Immature natural killer cell (primary cell): ENCODE results near the gene MEIS2. TPM values are rescaled to one million over a fixed set of nuclear protein-coding genes. Genes with fewer than 3 reads are reported as not detected.

Experiments
- DNase-seq, 3 donors: peaks; one replicate each; pipeline ENCODE4 v3.0.0; 2022; ENCODE audit warnings: mixed read lengths in 1 of 3
- H3K27ac Mint-ChIP-seq, 6 donors: one replicate each; pipeline ENCODE4 v1.8.0; 2020; ENCODE audit warnings: mixed read lengths in 6 of 6, mild to moderate bottlenecking in 5 of 6, inconsistent platforms in 4 of 6, moderate library complexity in 3 of 6
- H3K27me3 Mint-ChIP-seq, 3 donors: one replicate each; pipeline ENCODE4 v1.8.0; 2020 to 2021; ENCODE audit warnings: low read depth in 3 of 3, mild to moderate bottlenecking in 3 of 3, mixed read lengths in 3 of 3, moderate library complexity in 3 of 3, inconsistent platforms in 1 of 3
- H3K36me3 Mint-ChIP-seq, 3 donors: one replicate each; pipeline ENCODE4 v1.8.0; 2020; ENCODE audit warnings: mixed read lengths in 3 of 3, inconsistent platforms in 2 of 3, mild to moderate bottlenecking in 2 of 3
- H3K4me1 Mint-ChIP-seq, 2 donors: one replicate each; pipeline ENCODE4 v1.8.0; 2020; ENCODE audit warnings: inconsistent platforms in 2 of 2, mild to moderate bottlenecking in 2 of 2, mixed read lengths in 2 of 2, moderate library complexity in 1 of 2
- H3K4me3 Mint-ChIP-seq, 5 donors: one replicate each; pipeline ENCODE4 v1.8.0; 2020; ENCODE audit warnings: mild to moderate bottlenecking in 5 of 5, mixed read lengths in 5 of 5, inconsistent platforms in 3 of 5, moderate library complexity in 3 of 5
- H3K9me3 Mint-ChIP-seq, 6 donors: one replicate each; pipeline ENCODE4 v1.8.0; 2020; ENCODE audit warnings: mild to moderate bottlenecking in 6 of 6, mixed read lengths in 6 of 6, inconsistent platforms in 4 of 6, moderate library complexity in 3 of 6
- polyA plus RNA-seq, 3 donors: library from polyadenylated mRNA; unstranded; fragments of 300-500 nt; fragmentation: Illumina TruSeq; gene quantifications; one replicate each; pipeline ENCODE4 v1.2.3, GENCODE V29; 2021

Gene MEIS2
- polyA plus RNA-seq, 3 donors from 2014 or later, result not detected

DNA sequence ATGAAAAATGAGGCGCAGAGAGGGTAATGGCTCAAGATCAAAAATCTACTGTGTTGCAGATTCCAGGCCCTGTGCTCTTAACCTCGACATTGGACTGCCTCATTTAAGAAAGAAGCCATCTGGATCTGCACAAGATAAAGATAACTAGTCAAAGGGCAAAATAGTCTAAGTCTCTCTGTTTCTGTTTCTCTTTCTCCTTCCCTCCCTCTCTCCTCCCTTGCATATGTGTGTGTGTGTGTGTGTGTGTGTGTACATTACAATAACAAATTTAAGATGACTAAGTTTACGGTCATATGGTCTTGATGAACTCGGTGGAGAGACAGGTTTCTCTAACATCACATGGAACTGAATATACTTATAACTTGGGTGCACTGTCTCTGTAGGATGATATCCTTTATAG is 69.2 kb downstream of the MEIS2 start:
- Mint-ChIP-seq H3K4me1 (no peaks in the 10 kb centered on the region), H3K9me3 (peaks cover 0 to 12% (median 4%) of the 10 kb centered on the region in 6 donors), H3K36me3 (no peaks in the 10 kb centered on the region), H3K4me3 (no peak overlapping the region), H3K27me3 (peaks cover 0 to 2% (median 0%) of the 10 kb centered on the region in 3 donors), H3K27ac (no peak overlapping the region)
- DNase-seq, result no peak

GRCh38 chr15:37028625-37029296 is 71.6 kb downstream of the MEIS2 start:
- H3K9me3 Mint-ChIP-seq, result peaks cover 0 to 15% (median 5%) of the 10 kb centered on the region in 6 donors
- DNase-seq, result no peak
- no peak overlapping the region for H3K4me3 Mint-ChIP-seq
- H3K27me3 Mint-ChIP-seq, result peaks cover 0 to 2% (median 0%) of the 10 kb centered on the region in 3 donors
- H3K27ac Mint-ChIP-seq, result no peak overlapping the region
- H3K4me1 Mint-ChIP-seq, result no peaks in the 10 kb centered on the region
- H3K36me3 Mint-ChIP-seq, result no peaks in the 10 kb centered on the region

GRCh38 chr15:37020852-37021251 is 79.5 kb downstream of the MEIS2 start:
- no peak overlapping the region for H3K27ac Mint-ChIP-seq

DNA sequence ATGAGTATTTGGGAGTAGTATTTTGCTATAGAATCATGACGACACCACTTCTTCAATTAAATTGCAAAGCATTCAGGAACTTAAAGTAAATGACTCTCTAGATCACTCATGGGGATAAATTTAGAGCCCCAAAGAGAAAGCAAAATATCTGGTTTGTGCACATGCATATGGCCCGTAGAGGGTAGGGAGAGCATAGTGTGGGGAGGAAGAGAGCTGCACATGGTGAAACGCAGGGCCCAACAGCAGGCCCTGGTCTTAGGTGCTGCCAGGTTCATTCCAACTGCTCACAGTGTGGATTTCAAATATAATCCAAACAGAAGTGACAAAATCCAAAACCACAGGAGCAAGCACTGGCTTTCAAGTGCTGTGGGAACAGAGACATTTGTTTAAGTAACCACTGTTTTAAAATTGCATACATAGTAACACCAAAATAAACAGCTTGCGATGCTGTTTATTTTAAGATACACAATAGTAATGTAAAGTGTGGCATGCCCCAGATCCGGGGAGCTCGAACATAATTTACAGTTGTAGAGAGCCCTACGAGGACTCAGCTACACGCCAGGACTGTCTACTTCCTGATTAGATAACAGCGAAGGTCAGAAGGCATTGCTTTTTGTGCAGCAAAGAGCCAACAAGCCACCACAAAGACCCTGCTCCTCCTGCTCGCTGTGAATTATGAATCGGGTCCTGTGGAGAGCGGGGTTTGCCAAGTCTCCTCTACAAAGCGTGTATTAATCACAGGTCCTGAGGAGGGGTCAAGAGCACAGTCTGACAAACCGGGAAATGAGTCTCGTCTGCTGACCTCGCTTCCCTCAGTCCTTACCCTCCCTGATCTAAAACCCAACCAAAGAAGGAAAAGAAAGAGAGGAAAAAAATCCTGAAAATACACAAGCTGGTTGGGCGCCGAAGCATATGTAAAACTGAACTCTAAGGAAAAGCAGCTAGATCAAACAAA is 80.6 kb downstream of the MEIS2 start:
- Mint-ChIP-seq H3K4me1 (no peaks in the 10 kb centered on the region), H3K27ac (no peak overlapping the region), H3K36me3 (no peaks in the 10 kb centered on the region), H3K27me3 (peaks cover 0 to 4% (median 0%) of the 10 kb centered on the region in 3 donors), H3K9me3 (peaks cover 0 to 13% (median 6%) of the 10 kb centered on the region in 6 donors), H3K4me3 (no peak overlapping the region)
- no peak for DNase-seq

More at GRCh38 chr15:37020852-37021251, 79.5 kb downstream of the MEIS2 start:
- Mint-ChIP-seq H3K4me1 (no peaks in the 10 kb centered on the region), H3K4me3 (no peak overlapping the region), H3K27me3 (peaks cover 0 to 4% (median 0%) of the 10 kb centered on the region in 3 donors), H3K36me3 (no peaks in the 10 kb centered on the region), H3K9me3 (peaks cover 0 to 13% (median 6%) of the 10 kb centered on the region in 6 donors)
- DNase-seq, result no peak

DNA sequence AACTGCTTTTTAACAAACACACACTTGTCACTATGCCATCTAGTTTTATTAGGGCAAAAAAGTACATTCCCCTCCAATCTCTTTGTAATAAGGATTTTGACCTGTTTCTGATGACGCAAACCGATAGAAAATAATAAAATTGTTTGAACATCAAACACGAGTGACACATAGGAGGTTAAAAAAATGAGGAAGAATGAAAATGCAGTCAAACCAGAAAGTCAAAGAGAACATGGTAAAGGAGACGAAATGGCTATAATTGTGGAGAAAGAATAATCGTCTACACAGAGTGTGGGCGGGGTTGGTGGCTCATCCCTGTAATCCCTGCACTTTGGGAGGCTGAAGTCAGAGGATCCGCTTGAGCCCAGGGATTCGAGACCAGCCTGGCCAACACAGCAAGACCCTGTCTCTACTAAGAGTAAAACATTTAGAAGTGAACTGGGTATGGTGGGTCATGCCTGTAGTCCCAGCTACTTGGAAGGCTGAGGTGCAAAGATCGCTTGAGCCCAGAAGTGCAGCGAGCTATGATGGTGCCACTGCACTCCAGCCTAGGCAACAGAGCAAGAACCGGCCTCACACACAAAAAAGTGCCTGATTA is 83.2 kb downstream of the MEIS2 start:
- no peaks in the 10 kb centered on the region for H3K4me1 Mint-ChIP-seq
- H3K27me3 Mint-ChIP-seq, result peaks cover 0 to 2% (median 0%) of the 10 kb centered on the region in 3 donors
- no peaks in the 10 kb centered on the region for H3K36me3 Mint-ChIP-seq
- H3K4me3 Mint-ChIP-seq, result no peak overlapping the region
- peaks cover 0 to 12% (median 4%) of the 10 kb centered on the region in 6 donors for H3K9me3 Mint-ChIP-seq
- H3K27ac Mint-ChIP-seq, result no peak overlapping the region
- DNase-seq, result no peak

GRCh38 chr15:37016231-37016630 is 84.1 kb downstream of the MEIS2 start:
- Mint-ChIP-seq H3K9me3 (peaks cover 0 to 9% (median 4%) of the 10 kb centered on the region in 6 donors), H3K36me3 (no peaks in the 10 kb centered on the region), H3K4me3 (no peak overlapping the region), H3K27ac (no peak overlapping the region), H3K4me1 (no peaks in the 10 kb centered on the region), H3K27me3 (peaks cover 0 to 2% (median 0%) of the 10 kb centered on the region in 3 donors)
- no peak for DNase-seq

DNA sequence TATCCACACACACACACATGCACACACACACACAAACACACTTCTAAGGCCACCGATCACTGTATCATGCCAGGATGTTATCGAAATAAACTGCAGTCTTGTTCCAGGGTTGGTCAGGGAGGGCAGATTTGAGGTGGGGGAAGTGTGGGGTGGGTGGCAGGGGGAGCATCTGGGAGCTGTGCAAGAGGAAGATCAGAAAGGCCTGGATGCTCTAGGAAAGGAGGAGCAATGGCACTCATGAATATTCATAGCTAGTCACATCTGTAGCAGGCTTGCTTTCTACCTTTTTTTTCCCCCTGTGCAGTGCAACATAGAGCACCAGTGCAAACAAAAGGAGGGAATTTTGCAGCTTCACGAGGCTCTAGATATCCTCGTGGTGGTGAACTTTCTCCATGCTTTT is 84.9 kb downstream of the MEIS2 start:
- Mint-ChIP-seq H3K9me3 (peaks cover 3 to 9% (median 7%) of the 10 kb centered on the region in 6 donors), H3K4me3 (no peak overlapping the region)

GRCh38 chr15:37015035-37015434 is 85.3 kb downstream of the MEIS2 start:
- H3K36me3 Mint-ChIP-seq, result no peaks in the 10 kb centered on the region
- no peak overlapping the region for H3K4me3 Mint-ChIP-seq
- H3K27me3 Mint-ChIP-seq, result peaks cover 0 to 2% (median 0%) of the 10 kb centered on the region in 3 donors

More for the DNA sequence above, 84.9 kb downstream of the MEIS2 start:
- H3K27ac Mint-ChIP-seq, result no peak overlapping the region
- no peaks in the 10 kb centered on the region for H3K36me3 Mint-ChIP-seq
- DNase-seq, result no peak
- H3K4me1 Mint-ChIP-seq, result no peaks in the 10 kb centered on the region
- H3K27me3 Mint-ChIP-seq, result peaks cover 0 to 2% (median 0%) of the 10 kb centered on the region in 3 donors

GRCh38 chr15:37014566-37014965 is 85.8 kb downstream of the MEIS2 start:
- no peak overlapping the region for H3K4me3 Mint-ChIP-seq
- H3K9me3 Mint-ChIP-seq, result peaks cover 3 to 9% (median 5%) of the 10 kb centered on the region in 6 donors
- H3K4me1 Mint-ChIP-seq, result no peaks in the 10 kb centered on the region
- H3K36me3 Mint-ChIP-seq, result no peaks in the 10 kb centered on the region
- peaks cover 0 to 2% (median 0%) of the 10 kb centered on the region in 3 donors for H3K27me3 Mint-ChIP-seq
- no peak overlapping the region for H3K27ac Mint-ChIP-seq
- DNase-seq, result no peak

More at GRCh38 chr15:37015035-37015434, 85.3 kb downstream of the MEIS2 start:
- Mint-ChIP-seq H3K27ac (no peak overlapping the region), H3K9me3 (peaks cover 3 to 9% (median 5%) of the 10 kb centered on the region in 6 donors), H3K4me1 (no peaks in the 10 kb centered on the region)
- no peak for DNase-seq

DNA sequence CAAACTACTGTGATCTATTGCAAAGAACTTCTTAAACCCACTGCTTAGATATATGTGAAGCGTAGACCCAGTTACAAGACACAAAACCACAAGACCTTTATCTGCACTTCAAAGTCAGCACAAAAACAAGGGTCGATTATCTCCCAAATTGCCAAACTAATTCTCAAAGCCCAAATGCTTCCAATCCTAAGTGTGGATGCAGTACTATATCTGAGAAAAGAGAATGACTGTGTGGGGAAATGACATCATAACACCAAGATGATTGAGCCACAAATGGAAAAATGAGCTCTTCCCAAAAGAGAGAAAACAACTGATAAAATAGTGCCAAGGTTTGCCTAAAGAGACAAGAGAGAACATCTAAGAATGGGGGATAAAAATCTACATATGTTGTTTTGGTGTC is 86.2 kb downstream of the MEIS2 start:
- H3K9me3 Mint-ChIP-seq, result peaks cover 3 to 9% (median 7%) of the 10 kb centered on the region in 6 donors
- H3K4me1 Mint-ChIP-seq, result no peaks in the 10 kb centered on the region
- no peak overlapping the region for H3K4me3 Mint-ChIP-seq
- no peak overlapping the region for H3K27ac Mint-ChIP-seq
- peaks cover 0 to 2% (median 0%) of the 10 kb centered on the region in 3 donors for H3K27me3 Mint-ChIP-seq
- no peaks in the 10 kb centered on the region for H3K36me3 Mint-ChIP-seq
- no peak for DNase-seq

GRCh38 chr15:37010595-37010994 is 89.8 kb downstream of the MEIS2 start:
- Mint-ChIP-seq H3K9me3 (peaks cover 0 to 14% (median 6%) of the 10 kb centered on the region in 6 donors), H3K36me3 (no peaks in the 10 kb centered on the region), H3K4me3 (no peak overlapping the region), H3K4me1 (no peaks in the 10 kb centered on the region), H3K27ac (no peak overlapping the region), H3K27me3 (no peaks in the 10 kb centered on the region)
- DNase-seq, result no peak

DNA sequence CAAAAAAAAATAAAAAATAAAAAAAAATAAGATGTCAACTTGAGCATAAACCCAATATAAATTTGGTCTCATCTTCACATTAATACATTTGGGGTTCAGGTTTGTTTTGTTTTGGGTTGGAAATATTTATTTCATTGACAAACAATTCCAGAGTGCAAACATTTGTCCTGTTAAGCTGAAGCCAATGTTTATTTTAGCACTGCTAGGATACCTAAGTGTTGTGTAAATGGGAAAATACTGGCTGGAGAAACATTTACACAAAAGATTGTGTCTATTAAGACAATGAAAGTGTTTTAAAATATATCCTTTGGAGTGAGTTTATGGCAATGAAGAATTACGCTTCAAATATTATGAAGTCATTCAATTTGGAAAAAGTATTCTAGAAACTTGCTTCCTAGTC is 91.1 kb downstream of the MEIS2 start:
- no peaks in the 10 kb centered on the region for H3K4me1 Mint-ChIP-seq
- no peak overlapping the region for H3K27ac Mint-ChIP-seq
- no peak for DNase-seq
- H3K9me3 Mint-ChIP-seq, result peaks cover 0 to 14% (median 7%) of the 10 kb centered on the region in 6 donors
- no peak overlapping the region for H3K4me3 Mint-ChIP-seq
- H3K27me3 Mint-ChIP-seq, result no peaks in the 10 kb centered on the region
- H3K36me3 Mint-ChIP-seq, result no peaks in the 10 kb centered on the region

- H3K27me3 Mint-ChIP-seq, result no peaks in the 10 kb centered on the region
- no peak for DNase-seq
- H3K4me3 Mint-ChIP-seq, result no peak overlapping the region
- peaks cover under 1 to 14% (median 7%) of the 10 kb centered on the region in 6 donors for H3K9me3 Mint-ChIP-seq
- H3K27ac Mint-ChIP-seq, result no peak overlapping the region
- no peaks in the 10 kb centered on the region for H3K4me1 Mint-ChIP-seq
- H3K36me3 Mint-ChIP-seq, result no peaks in the 10 kb centered on the region
These were observed 92.1 kb downstream of the MEIS2 start for GRCh38 chr15:37008205-37008604.
